ENCODE measurements around the gene MN1. TPM values are rescaled to one million over a fixed set of nuclear protein-coding genes. Genes with fewer than 3 reads are reported as not detected.

MN1 gene
- total RNA-seq, 1 experiment from 2014 or later: 8.2 TPM

DNA sequence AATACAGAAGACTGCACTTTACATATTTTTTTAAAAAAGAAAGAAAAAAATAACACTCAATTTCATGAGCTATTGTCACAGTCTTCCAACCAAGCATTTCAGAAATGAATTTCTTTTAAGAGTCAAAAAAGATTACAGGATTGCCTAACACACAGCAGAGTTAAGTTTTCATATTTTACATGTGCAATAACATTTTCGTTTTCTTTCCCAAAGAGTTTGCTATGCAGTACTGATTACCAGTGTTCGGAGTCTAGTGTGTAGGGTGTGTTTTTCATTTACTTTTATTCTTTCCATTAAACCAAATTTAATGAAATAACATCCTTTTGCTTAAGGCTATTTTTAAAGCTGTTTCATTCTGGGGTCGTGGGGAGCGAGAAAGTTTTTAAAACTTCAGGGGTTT is 53.2 kb downstream of the MN1 start:
- TF ChIP-seq, protein P1, sequence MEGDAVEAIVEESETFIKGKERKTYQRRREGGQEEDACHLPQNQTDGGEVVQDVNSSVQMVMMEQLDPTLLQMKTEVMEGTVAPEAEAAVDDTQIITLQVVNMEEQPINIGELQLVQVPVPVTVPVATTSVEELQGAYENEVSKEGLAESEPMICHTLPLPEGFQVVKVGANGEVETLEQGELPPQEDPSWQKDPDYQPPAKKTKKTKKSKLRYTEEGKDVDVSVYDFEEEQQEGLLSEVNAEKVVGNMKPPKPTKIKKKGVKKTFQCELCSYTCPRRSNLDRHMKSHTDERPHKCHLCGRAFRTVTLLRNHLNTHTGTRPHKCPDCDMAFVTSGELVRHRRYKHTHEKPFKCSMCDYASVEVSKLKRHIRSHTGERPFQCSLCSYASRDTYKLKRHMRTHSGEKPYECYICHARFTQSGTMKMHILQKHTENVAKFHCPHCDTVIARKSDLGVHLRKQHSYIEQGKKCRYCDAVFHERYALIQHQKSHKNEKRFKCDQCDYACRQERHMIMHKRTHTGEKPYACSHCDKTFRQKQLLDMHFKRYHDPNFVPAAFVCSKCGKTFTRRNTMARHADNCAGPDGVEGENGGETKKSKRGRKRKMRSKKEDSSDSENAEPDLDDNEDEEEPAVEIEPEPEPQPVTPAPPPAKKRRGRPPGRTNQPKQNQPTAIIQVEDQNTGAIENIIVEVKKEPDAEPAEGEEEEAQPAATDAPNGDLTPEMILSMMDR (conservative IDR thresholded peaks at IDR 0.05): no peak
- TF ChIP-seq EZH2 (IDR thresholded peaks at IDR 0.05; ENCODE audit: low read depth): no peak
- DNase-seq: no peak
- H3K9me2 ChIP-seq (ENCODE audit: insufficient read depth): no peaks in the 10 kb centered on the region
- BruUV-seq (replicated peaks): no TSS peak
- peaks cover 9% of the 10 kb centered on the region for H3K4me1 ChIP-seq (replicated peaks; ENCODE audit: insufficient read depth)
- H3F3A ChIP-seq (ENCODE audit: insufficient read depth, low read depth): peaks cover 3% of the 10 kb centered on the region; the same call in 1 of the 2 replicates
- ChIA-PET CTCF (no interaction called here), POLR2A (ENCODE audit: unreplicated experiment) (no interaction called here)
- H3K27ac ChIP-seq: no peak overlapping the region
- no peak overlapping the region for H3K4me3 ChIP-seq
- H3K4me2 ChIP-seq: no peak overlapping the region
- H3K79me2 ChIP-seq (ENCODE audit: low read depth): no peaks in the 10 kb centered on the region
- no peaks in the 10 kb centered on the region for H3K9me3 ChIP-seq (ENCODE audit: insufficient read depth, low read depth)
- H4K20me1 ChIP-seq (ENCODE audit: insufficient read depth): no peaks in the 10 kb centered on the region; the same call in 1 of the 2 replicates
- intact Hi-C loops (cut with micrococcal nuclease; ENCODE audit: unreplicated experiment): no loop called here
- no peak overlapping the region for H2AFZ ChIP-seq
- no peaks in the 10 kb centered on the region for H3K36me3 ChIP-seq (ENCODE audit: low read depth)
- H3K27me3 ChIP-seq (ENCODE audit: insufficient read depth, low read depth): no peaks in the 10 kb centered on the region

- H3F3A ChIP-seq (ENCODE audit: insufficient read depth, low read depth): peaks cover 3% of the 10 kb centered on the region; the same call in 1 of the 2 replicates
- H3K4me2 ChIP-seq: no peak overlapping the region
- H3K27me3 ChIP-seq (ENCODE audit: insufficient read depth, low read depth): no peaks in the 10 kb centered on the region
- peaks cover 1% of the 10 kb centered on the region for H3K4me1 ChIP-seq (replicated peaks; ENCODE audit: insufficient read depth)
- no TSS peak for BruUV-seq (replicated peaks)
- H3K4me3 ChIP-seq: no peak overlapping the region
- H4K20me1 ChIP-seq (ENCODE audit: insufficient read depth): no peaks in the 10 kb centered on the region; the same call in 1 of the 2 replicates
- POLR2A ChIA-PET (ENCODE audit: unreplicated experiment): no interaction called here
- CTCF ChIA-PET: no interaction called here
- no peaks in the 10 kb centered on the region for H3K79me2 ChIP-seq (ENCODE audit: low read depth)
- no peaks in the 10 kb centered on the region for H3K9me3 ChIP-seq (ENCODE audit: insufficient read depth, low read depth)
- intact Hi-C loops (cut with micrococcal nuclease; ENCODE audit: unreplicated experiment): no loop called here
- no peak overlapping the region for H2AFZ ChIP-seq
- H3K27ac ChIP-seq: no peak overlapping the region
- no peaks in the 10 kb centered on the region for H3K9me2 ChIP-seq (ENCODE audit: insufficient read depth)
- no peak for DNase-seq
- H3K36me3 ChIP-seq (ENCODE audit: low read depth): no peaks in the 10 kb centered on the region
- TF ChIP-seq, protein P1 (conservative IDR thresholded peaks at IDR 0.05): 0 out of 2 replicates have a peak, but pooled peaks have one; percentile 18
- TF ChIP-seq EZH2 (IDR thresholded peaks at IDR 0.05; ENCODE audit: low read depth): no peak
Observed at GRCh38 chr22:27747396-27748221, 53.9 kb downstream of the MN1 start.

DNA sequence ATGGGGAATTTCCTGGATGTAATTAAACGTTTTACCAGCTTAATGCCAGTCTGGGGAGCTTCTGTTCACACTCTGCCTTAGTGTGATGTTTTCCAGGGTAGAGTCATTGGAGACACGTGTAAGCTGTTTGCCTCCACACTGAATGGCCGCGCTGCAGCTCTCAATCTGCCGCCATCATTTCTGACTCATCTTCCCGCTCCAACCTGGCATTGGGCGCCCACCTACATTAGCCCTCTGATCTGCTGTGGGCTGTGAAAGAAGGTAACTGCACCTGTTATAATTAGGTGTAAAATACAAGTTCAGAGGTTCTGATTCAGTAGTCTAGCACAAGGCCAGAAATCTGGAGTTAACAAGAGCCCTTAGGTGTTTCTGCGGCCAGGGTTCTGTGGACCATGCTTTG is 54.6 kb downstream of the MN1 start:
- Histone ChIP-seq H3F3A (ENCODE audit: insufficient read depth, low read depth) (peaks cover 3% of the 10 kb centered on the region; the same call in 1 of the 2 replicates), H3K9me2 (ENCODE audit: insufficient read depth) (no peaks in the 10 kb centered on the region), H3K27me3 (ENCODE audit: insufficient read depth, low read depth) (no peaks in the 10 kb centered on the region), H3K4me3 (no peak overlapping the region), H3K4me2 (no peak overlapping the region), H2AFZ (no peak overlapping the region), H3K79me2 (ENCODE audit: low read depth) (no peaks in the 10 kb centered on the region), H3K4me1 (replicated peaks; ENCODE audit: insufficient read depth) (no peaks in the 10 kb centered on the region; the same call in 1 of the 2 replicates), H4K20me1 (ENCODE audit: insufficient read depth) (no peaks in the 10 kb centered on the region; the same call in 1 of the 2 replicates), H3K36me3 (ENCODE audit: low read depth) (no peaks in the 10 kb centered on the region), H3K27ac (no peak overlapping the region), H3K9me3 (ENCODE audit: insufficient read depth, low read depth) (no peaks in the 10 kb centered on the region)
- ChIA-PET CTCF (no interaction called here), POLR2A (ENCODE audit: unreplicated experiment) (no interaction called here)
- TF ChIP-seq EZH2 (IDR thresholded peaks at IDR 0.05; ENCODE audit: low read depth): no peak
- TF ChIP-seq, protein P1 (conservative IDR thresholded peaks at IDR 0.05): no peak
- DNase-seq: no peak
- intact Hi-C loops (cut with micrococcal nuclease; ENCODE audit: unreplicated experiment): no loop called here
- BruUV-seq (replicated peaks): no TSS peak

Data from PC-9 (cell line).